Caco-2 (cell line): ENCODE data around the gene CUL9. TPM values are rescaled to one million over a fixed set of nuclear protein-coding genes. Genes with fewer than 3 reads are reported as not detected.

Experiments used
- BruUV-seq: library from RNA; stranded (reverse); fragments of 400-500 nt; replicated peaks from 2 replicates; lab custom pipeline; 2021; lab: Mats Ljungman, UMichigan
- CTCF ChIA-PET: fragments of 300-600 bp; sonication (Branson Sonifier 250); formaldehyde crosslinking; loops from one replicate; lab custom pipeline; 2022; ENCODE audit warnings: antibody characterized with exemption; lab: Charles Lee
- POLR2A ChIA-PET: fragments of 300-600 bp; sonication (Branson Sonifier 250); formaldehyde crosslinking; loops from one replicate; lab custom pipeline; 2022; ENCODE audit warnings: antibody characterized with exemption; lab: Charles Lee
- DNase-seq, 2 experiments: peaks; one replicate each; pipeline versions ENCODE4 v3.0.0 to v3.0.0-alpha.2; 2020 to 2022
- H3K27me3 ChIP-seq: replicated peaks from 2 replicates; pipeline ENCODE4 v1.6.0; 2011; ENCODE audit warnings: low read length; ENCODE audit not compliant: control insufficient read depth, insufficient read depth
- H3K36me3 ChIP-seq: 2 replicates; pipeline ENCODE4 v1.5.1; 2011; ENCODE audit warnings: low read length; ENCODE audit not compliant: control insufficient read depth, insufficient read depth
- H3K4me1 ChIP-seq: fragments of 250-450 bp; sonication (Bioruptor Pico); 2 replicates; pipeline ENCODE4 v1.5.1; 2020; ENCODE audit warnings: mild to moderate bottlenecking
- H3K4me3 ChIP-seq: 2 replicates; pipeline ENCODE4 v1.5.1; 2011; ENCODE audit warnings: low read depth, mild to moderate bottlenecking, control low read depth, low read length
- H3K9me3 ChIP-seq: fragments of 250-450 bp; sonication (Bioruptor Pico); 2 replicates; pipeline ENCODE4 v1.5.1; 2020; ENCODE audit warnings: mild to moderate bottlenecking, moderate library complexity
- H3K27ac Mint-ChIP-seq: one replicate; pipeline ENCODE4 v1.8.0; 2022; ENCODE audit warnings: mixed read lengths; ENCODE audit not compliant: unreplicated experiment
- H3K27me3 Mint-ChIP-seq: one replicate; pipeline ENCODE4 v1.8.0; 2022; ENCODE audit warnings: mixed read lengths; ENCODE audit not compliant: insufficient read depth, unreplicated experiment
- H3K36me3 Mint-ChIP-seq: one replicate; pipeline ENCODE4 v1.8.0; 2022; ENCODE audit warnings: mild to moderate bottlenecking, mixed read lengths; ENCODE audit not compliant: insufficient read depth, unreplicated experiment
- H3K4me1 Mint-ChIP-seq: one replicate; pipeline ENCODE4 v1.8.0; 2022; ENCODE audit warnings: low read depth, mixed read lengths; ENCODE audit not compliant: unreplicated experiment
- H3K4me3 Mint-ChIP-seq: one replicate; pipeline ENCODE4 v1.8.0; 2022; ENCODE audit warnings: mild to moderate bottlenecking, moderate library complexity, mixed read lengths; ENCODE audit not compliant: unreplicated experiment
- H3K9me3 Mint-ChIP-seq: one replicate; pipeline ENCODE4 v1.8.0; 2022; ENCODE audit warnings: mixed read lengths; ENCODE audit not compliant: unreplicated experiment
- CTCF ChIP-seq, 2 experiments: fragments of 200-600 bp in 1 of 2; IDR thresholded peaks; 1 replicate in 1 of 2; 2 replicates in 1 of 2; pipeline versions ENCODE4 v1.5.1 to v1.8.0; 2011 to 2022; ENCODE audit warnings: antibody characterized with exemption in 1 of 2, control low read depth in 1 of 2, inconsistent platforms in 1 of 2, low read depth in 1 of 2, low read length in 1 of 2, mild to moderate bottlenecking in 1 of 2, moderate library complexity in 1 of 2; ENCODE audit not compliant: insufficient read depth in 1 of 2, severe bottlenecking in 1 of 2, unreplicated experiment in 1 of 2
- intact Hi-C: fragments of 100-400 bp; cut with micrococcal nuclease; formaldehyde crosslinking; loops from one replicate; pipeline ENCODE4 v1.10.0; 2022; ENCODE audit not compliant: unreplicated experiment
- total RNA-seq: library from RNA; stranded (reverse); gene quantifications from 2 replicates; pipeline ENCODE4 v1.2.3, GENCODE V29; 2022

Gene CUL9
- total RNA-seq, 1 experiment from 2014 or later = 16.7 TPM

GRCh38 chr6:43239054-43239453 lies 57.1 kb downstream of the CUL9 start:
- intact Hi-C loops = no loop called here
- no peak for TF ChIP-seq CTCF (IDR thresholded peaks at IDR 0.05; ENCODE audit: insufficient read depth in 1 of 2, low read depth in 1 of 2, low read length in 1 of 2, severe bottlenecking in 1 of 2, unreplicated experiment in 1 of 2)
- CTCF ChIA-PET = no interaction called here

GRCh38 chr6:43240950-43241349 lies 59.0 kb downstream of the CUL9 start:
- H3K4me3 Mint-ChIP-seq = no peak overlapping the region
- H3K27me3 Mint-ChIP-seq = peaks cover 8% of the 10 kb centered on the region
- no peak for DNase-seq
- no TSS peak for BruUV-seq
- H3K9me3 Mint-ChIP-seq = no peaks in the 10 kb centered on the region
- Histone ChIP-seq H3K4me1 (no peaks in the 10 kb centered on the region), H3K36me3 (no peaks in the 10 kb centered on the region), H3K9me3 (peaks cover 5% of the 10 kb centered on the region; the same call in 1 of the 2 replicates), H3K27me3 (no peaks in the 10 kb centered on the region; the same call in 1 of the 2 replicates), H3K4me3 (no peak overlapping the region)
- no peak for TF ChIP-seq CTCF (IDR thresholded peaks at IDR 0.05; ENCODE audit: insufficient read depth in 1 of 2, low read depth in 1 of 2, low read length in 1 of 2, severe bottlenecking in 1 of 2, unreplicated experiment in 1 of 2)
- H3K4me1 Mint-ChIP-seq = no peaks in the 10 kb centered on the region
- no peaks in the 10 kb centered on the region for H3K36me3 Mint-ChIP-seq
- POLR2A ChIA-PET = no interaction called here
- H3K27ac Mint-ChIP-seq = no peak overlapping the region
- CTCF ChIA-PET = interaction anchor here (0.6 kb wide), 1 partner anchor 39 kb away, joined by 4 read pairs; no protein-coding TSS in a partner anchor
- intact Hi-C loops = no loop called here

More at GRCh38 chr6:43239054-43239453, 57.1 kb downstream of the CUL9 start:
- Histone ChIP-seq H3K9me3 (peaks cover 5% of the 10 kb centered on the region; the same call in 1 of the 2 replicates), H3K4me3 (no peak overlapping the region), H3K27me3 (no peaks in the 10 kb centered on the region; the same call in 1 of the 2 replicates), H3K36me3 (no peaks in the 10 kb centered on the region), H3K4me1 (no peaks in the 10 kb centered on the region)
- POLR2A ChIA-PET = no interaction called here
- Mint-ChIP-seq H3K36me3 (no peaks in the 10 kb centered on the region), H3K27ac (no peak overlapping the region), H3K4me1 (no peaks in the 10 kb centered on the region), H3K4me3 (no peak overlapping the region), H3K27me3 (peaks cover 8% of the 10 kb centered on the region), H3K9me3 (no peaks in the 10 kb centered on the region)
- no peak for DNase-seq
- no TSS peak for BruUV-seq

DNA sequence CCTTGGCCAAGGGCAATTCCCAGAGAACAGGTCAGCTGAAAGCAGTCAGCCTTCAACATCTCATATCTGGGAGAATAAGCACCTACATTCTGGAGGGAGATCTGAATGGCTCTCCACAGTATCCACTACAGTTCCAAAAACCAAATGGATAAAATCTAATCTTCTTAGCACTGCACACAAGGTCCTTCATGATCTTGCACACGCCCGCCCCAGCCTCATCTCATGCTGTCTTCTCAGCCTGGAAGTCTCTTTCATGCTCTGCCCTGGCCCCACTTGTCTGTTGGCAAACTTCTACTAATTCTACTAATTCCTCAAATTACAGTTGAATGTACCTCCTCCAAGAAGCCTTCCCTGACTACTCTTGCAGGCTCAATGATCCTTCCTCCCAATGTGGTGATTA lies 59.5 kb downstream of the CUL9 start:
- H3K27me3 ChIP-seq = no peaks in the 10 kb centered on the region; the same call in 1 of the 2 replicates
- POLR2A ChIA-PET = no interaction called here
- no TSS peak for BruUV-seq
- H3K4me1 Mint-ChIP-seq = no peaks in the 10 kb centered on the region
- H3K36me3 Mint-ChIP-seq = no peaks in the 10 kb centered on the region
- no peaks in the 10 kb centered on the region for H3K36me3 ChIP-seq
- TF ChIP-seq CTCF (IDR thresholded peaks at IDR 0.05; ENCODE audit: insufficient read depth in 1 of 2, low read depth in 1 of 2, low read length in 1 of 2, severe bottlenecking in 1 of 2, unreplicated experiment in 1 of 2) = no peak
- intact Hi-C loops = no loop called here
- H3K9me3 Mint-ChIP-seq = no peaks in the 10 kb centered on the region
- no peaks in the 10 kb centered on the region for H3K4me1 ChIP-seq
- peaks cover 8% of the 10 kb centered on the region for H3K27me3 Mint-ChIP-seq
- H3K9me3 ChIP-seq = peaks cover 5% of the 10 kb centered on the region; the same call in 1 of the 2 replicates
- DNase-seq = no peak
- CTCF ChIA-PET = interaction anchor here (0.6 kb wide), 1 partner anchor 12 kb away, joined by 4 read pairs; the partner anchor contains the start of gene DNPH1
- no peak overlapping the region for H3K27ac Mint-ChIP-seq
- no peak overlapping the region for H3K4me3 Mint-ChIP-seq
- H3K4me3 ChIP-seq = no peak overlapping the region
